ENCODE data around the gene ACTL10.
"Not testable (repeated sequence)": the region's sequence is repeated elsewhere in the genome, so short reads cannot be mapped to it uniquely, and the experiment has no call there.

- not testable (repeated sequence) for TF ChIP-seq CTCF (IDR thresholded peaks at IDR 0.05); ZBTB43 (CRISPR knock-in tag; IDR thresholded peaks at IDR 0.05); ERG (CRISPR knock-in tag; IDR thresholded peaks at IDR 0.05); IRF1 (CRISPR knock-in tag; IDR thresholded peaks at IDR 0.05); ZBTB21 (CRISPR knock-in tag; IDR thresholded peaks at IDR 0.05; ENCODE audit: borderline replicate concordance); SP1 (CRISPR knock-in tag; conservative IDR thresholded peaks at IDR 0.05); IRF2 (CRISPR knock-in tag; IDR thresholded peaks at IDR 0.05; ENCODE audit: borderline replicate concordance, low read depth); NR1H2 (CRISPR knock-in tag; IDR thresholded peaks at IDR 0.05); CREB1 (CRISPR knock-in tag; IDR thresholded peaks at IDR 0.05); SMAD4 (CRISPR knock-in tag; IDR thresholded peaks at IDR 0.05); ATF6 (CRISPR knock-in tag; IDR thresholded peaks at IDR 0.05); NR2C2 (CRISPR knock-in tag; IDR thresholded peaks at IDR 0.05); ATF2 (CRISPR knock-in tag; IDR thresholded peaks at IDR 0.05; ENCODE audit: borderline replicate concordance, low read depth); STAT6 (CRISPR knock-in tag; conservative IDR thresholded peaks at IDR 0.05; ENCODE audit: low read depth)
Measured at GRCh38 chr20:33631910-33632309, 34.8 kb upstream of the ACTL10 start.

All from WTC11 (cell line).